B cell (primary cell): Measurements from ENCODE around the gene GBP2. TPM values are rescaled to one million over a fixed set of nuclear protein-coding genes. Genes with fewer than 3 reads are reported as not detected.
"Not testable (repeated sequence)": the region's sequence is repeated elsewhere in the genome, so short reads cannot be mapped to it uniquely, and the experiment has no call there.

ENCODE experiments used
- ATAC-seq: fragments of 200-7000 bp; cut with Tn5 transposase; one replicate; pipeline ENCODE4 v1.10.0; 2021; ENCODE audit warnings: low read depth, mild to moderate bottlenecking, moderate number of reproducible peaks, moderate library complexity
- CTCF ChIA-PET: fragments of 350-600 bp; sonication (Branson Sonifier 250); formaldehyde crosslinking; loops from one replicate; lab custom pipeline; 2021; ENCODE audit warnings: antibody characterized with exemption, inconsistent platforms; lab: Charles Lee
- POLR2A ChIA-PET: fragments of 350-600 bp; sonication (Branson Sonifier 250); formaldehyde crosslinking; loops from one replicate; lab custom pipeline; 2021; ENCODE audit warnings: antibody characterized with exemption; lab: Charles Lee
- DNase-seq: peaks from one replicate; pipeline ENCODE4 v3.0.0; 2013
- H2AFZ ChIP-seq: 2 replicates; pipeline ENCODE4 v1.6.1; 2012; ENCODE audit warnings: mild to moderate bottlenecking, low read depth, low read length; ENCODE audit not compliant: insufficient read depth, poor library complexity, severe bottlenecking
- H3K27ac ChIP-seq, 2 donors: 1 replicate in 1 of 2; 2 replicates in 1 of 2; pipeline ENCODE4 v1.5.1; 2012 to 2013; ENCODE audit warnings: low read length in 2 of 2, mild to moderate bottlenecking in 2 of 2, moderate library complexity in 1 of 2
- H3K27me3 ChIP-seq, 4 experiments: fragments of 200-600 bp in 1 of 4; sonication (generic) in 1 of 4; replicated peaks in 1 of 4; 1 replicate in 2 of 4; 2 replicates in 2 of 4; pipeline versions ENCODE4 v1.6.1 to v1.7.0; 2013 to 2016; ENCODE audit warnings: low read length in 3 of 4, mild to moderate bottlenecking in 2 of 4, mixed read lengths in 1 of 4, moderate library complexity in 1 of 4; ENCODE audit not compliant: insufficient read depth in 4 of 4, control insufficient read depth in 3 of 4; ENCODE audit errors: control extremely low read depth in 1 of 4
- H3K36me3 ChIP-seq, 2 experiments: replicated peaks in 1 of 2; 1 replicate in 1 of 2; 2 replicates in 1 of 2; pipeline versions ENCODE4 v1.6.1 to v1.7.1; 2013; ENCODE audit warnings: low read length in 1 of 2; ENCODE audit not compliant: insufficient read depth in 2 of 2, control insufficient read depth in 1 of 2; ENCODE audit errors: control extremely low read depth in 1 of 2, extremely low read depth in 1 of 2
- H3K4me1 ChIP-seq, 2 donors: fragments of 200-600 bp in 1 of 2; sonication (generic) in 1 of 2; 1 replicate in 1 of 2; 2 replicates in 1 of 2; pipeline versions ENCODE4 v1.5.1 to v1.6.1; 2013 to 2017; ENCODE audit warnings: low read length in 2 of 2; ENCODE audit not compliant: control insufficient read depth in 2 of 2, insufficient read depth in 2 of 2
- H3K4me2 ChIP-seq: replicated peaks from 2 replicates; pipeline ENCODE3; 2012; ENCODE audit warnings: mild to moderate bottlenecking, low read depth, low read length; ENCODE audit not compliant: poor library complexity, severe bottlenecking
- H3K4me3 ChIP-seq, 5 experiments: fragments of 200-600 bp in 1 of 5; sonication (generic) in 1 of 5; 1 replicate in 3 of 5; 2 replicates in 2 of 5; pipeline versions ENCODE4 v1.5.1 to v1.7.0; 2011 to 2016; ENCODE audit warnings: low read length in 4 of 5, mild to moderate bottlenecking in 4 of 5, low read depth in 2 of 5, control low read depth in 1 of 5, moderate library complexity in 1 of 5; ENCODE audit not compliant: insufficient read depth in 1 of 5; ENCODE audit errors: control extremely low read depth in 1 of 5, extremely low read depth in 1 of 5
- H3K79me2 ChIP-seq: fragments of 200-600 bp; sonication (generic); one replicate; pipeline ENCODE4 v1.6.0; 2016; ENCODE audit warnings: low read length; ENCODE audit not compliant: control insufficient read depth, insufficient read depth
- H3K9ac ChIP-seq: fragments of 200-600 bp; sonication (generic); 2 replicates; pipeline ENCODE4 v1.6.1; 2017; ENCODE audit warnings: mild to moderate bottlenecking, low read length, moderate library complexity
- H3K9me3 ChIP-seq, 3 donors: one replicate each; pipeline versions ENCODE4 v1.6.1 to v1.7.1; 2013; ENCODE audit warnings: low read length in 2 of 3; ENCODE audit not compliant: control insufficient read depth in 2 of 3, insufficient read depth in 1 of 3; ENCODE audit errors: control extremely low read depth in 1 of 3
- H4K20me1 ChIP-seq: 2 replicates; pipeline ENCODE4 v1.6.0; 2012; ENCODE audit warnings: mild to moderate bottlenecking, low read length; ENCODE audit not compliant: insufficient read depth, control insufficient read depth, poor library complexity, severe bottlenecking
- H3K27ac Mint-ChIP-seq: one replicate; pipeline ENCODE4 v1.8.0; 2021; ENCODE audit warnings: mixed read lengths
- H3K27me3 Mint-ChIP-seq: one replicate; pipeline ENCODE4 v1.8.0; 2021; ENCODE audit warnings: mixed read lengths
- H3K4me1 Mint-ChIP-seq: one replicate; pipeline ENCODE4 v1.8.0; 2021; ENCODE audit warnings: mixed read lengths
- H3K4me3 Mint-ChIP-seq: one replicate; pipeline ENCODE4 v1.8.0; 2021; ENCODE audit warnings: mixed read lengths
- H3K9me3 Mint-ChIP-seq: one replicate; pipeline ENCODE4 v1.8.0; 2022; ENCODE audit warnings: mixed read lengths; ENCODE audit not compliant: insufficient read depth
- EZH2 ChIP-seq: IDR thresholded peaks from 2 replicates; pipeline ENCODE4 v1.6.1; 2012; ENCODE audit warnings: borderline replicate concordance, low read depth, mild to moderate bottlenecking, moderate library complexity, low read length; ENCODE audit not compliant: insufficient read depth, poor library complexity, severe bottlenecking
- WGBS: methylation state at CpG from one replicate; pipeline ENCODE4 v1.1.5; 2013; ENCODE audit warnings: missing lambda C conversion rate; ENCODE audit not compliant: insufficient coverage; 5-methylcytosine and 5-hydroxymethylcytosine counted together
- intact Hi-C: fragments of 100-400 bp; cut with micrococcal nuclease; formaldehyde crosslinking; loops from one replicate; pipeline ENCODE4 v1.10.0; 2022
- polyA plus RNA-seq: library from polyadenylated mRNA; depleted of rRNA; stranded (reverse); fragments of >200 nt; gene quantifications from 2 replicates; pipeline ENCODE4 v1.2.3, GENCODE V29; 2012
- total RNA-seq, 2 donors: library from RNA; stranded (reverse); fragments of 120-200 nt in 1 of 2; gene quantifications; 1 replicate in 1 of 2; 2 replicates in 1 of 2; pipeline versions ENCODE4 v1.2.3 to v1.2.4, GENCODE V29; 2013 to 2022
- TF ChIP-seq, protein P1 (sequence below): fragments of 200-600 bp; IDR thresholded peaks from one replicate; pipeline ENCODE4 v1.8.0; 2022; ENCODE audit warnings: antibody characterized with exemption, mild to moderate bottlenecking

Gene GBP2
- total and polyA plus RNA-seq, 2 donors (not counting 1 experiment from before 2014, with no cell fraction given) = 8.2 to 31.9 TPM

DNA sequence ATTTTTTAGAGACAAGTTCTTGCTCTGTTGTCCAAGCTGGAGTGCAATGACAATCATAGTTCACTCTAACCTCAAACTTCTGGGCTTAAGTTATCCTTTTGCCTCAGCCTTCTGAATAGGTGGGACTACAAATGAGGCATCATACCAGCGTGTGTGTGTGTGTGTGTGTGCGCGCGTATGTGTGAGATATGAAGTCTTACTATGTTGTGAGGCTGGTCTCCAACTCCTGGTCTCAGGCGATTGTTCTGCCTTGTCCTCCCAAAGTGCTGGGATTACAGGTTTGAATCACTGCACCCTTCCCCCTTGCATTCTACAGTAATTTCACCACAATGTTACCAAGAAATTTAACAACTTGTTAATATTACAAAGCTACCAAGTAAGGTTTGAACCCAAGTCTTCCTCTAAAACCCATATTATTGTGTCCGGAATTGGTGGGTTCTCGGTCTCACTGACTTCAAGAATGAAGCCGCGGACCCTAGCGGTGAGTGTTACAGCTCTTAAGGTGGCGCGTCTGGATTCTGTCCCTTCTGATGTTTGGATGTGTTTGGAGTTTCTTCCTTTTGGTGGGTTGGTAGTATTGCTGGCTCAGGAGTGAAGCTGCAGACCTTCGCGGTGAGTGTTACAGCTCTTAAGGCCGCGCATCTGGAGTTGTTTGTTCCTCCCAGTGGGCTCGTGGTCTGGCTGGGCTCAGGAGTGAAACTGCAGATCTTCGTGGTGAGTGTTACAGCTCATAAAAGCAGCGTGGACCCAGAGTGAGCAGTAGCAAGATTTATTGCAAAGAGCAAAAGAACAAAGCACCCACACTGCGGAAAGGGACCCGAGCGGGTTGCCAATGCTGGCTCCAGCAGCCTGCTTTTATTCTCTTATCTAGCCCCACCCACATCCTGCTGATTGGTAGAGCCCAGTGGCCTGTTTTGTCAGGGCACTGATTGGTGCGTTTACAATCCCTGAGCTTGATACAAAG lies 970 bp upstream of the GBP2 start:
- peak overlapping the region; percentile 79 for H2AFZ ChIP-seq
- ATAC-seq, H3K9me3 ChIP-seq, H3K36me3 ChIP-seq, H3K27me3 ChIP-seq, H4K20me1 ChIP-seq, H3K9me3 Mint-ChIP-seq, H3K27me3 Mint-ChIP-seq: not testable (repeated sequence)
- peak overlapping the region; percentile 92 for H3K27ac Mint-ChIP-seq
- H3K27ac ChIP-seq = peak overlapping the region; percentile 60 to 61
- peak overlapping the region; percentile 71 for H3K4me2 ChIP-seq
- WGBS = 28% methylated on average over 15 of the region's 23 CpGs
- peak overlapping the region; percentile 28 for H3K9ac ChIP-seq
- H3K79me2 ChIP-seq = peaks cover 26% of the 10 kb centered on the region
- peak overlapping the region in 4 of 5 experiments; percentile 33 to 75 (median 42) for H3K4me3 ChIP-seq
- peak overlapping the region; percentile 91 for H3K4me3 Mint-ChIP-seq
- DNase-seq = peak; percentile 37
- ChIA-PET POLR2A (interaction anchor here (0.5 to 1.3 kb wide), 2 partner anchors 72 to 1792 kb away, joined by 4 to 5 read pairs; partner anchors contain the start of gene GBP4), CTCF (interaction anchor here (0.7 to 1.6 kb wide), 5 partner anchors 9 to 231 kb away, joined by 3 to 8 read pairs (median 4); partner anchors contain the start of gene GBP4)
- intact Hi-C loops = loop anchor here (2.0 kb wide), 1 partner anchor 74 kb away; no protein-coding TSS in a partner anchor
- H3K4me1 Mint-ChIP-seq = peaks cover 61% of the 10 kb centered on the region
- H3K4me1 ChIP-seq = peaks cover 38 to 45% of the 10 kb centered on the region in 2 donors

DNA sequence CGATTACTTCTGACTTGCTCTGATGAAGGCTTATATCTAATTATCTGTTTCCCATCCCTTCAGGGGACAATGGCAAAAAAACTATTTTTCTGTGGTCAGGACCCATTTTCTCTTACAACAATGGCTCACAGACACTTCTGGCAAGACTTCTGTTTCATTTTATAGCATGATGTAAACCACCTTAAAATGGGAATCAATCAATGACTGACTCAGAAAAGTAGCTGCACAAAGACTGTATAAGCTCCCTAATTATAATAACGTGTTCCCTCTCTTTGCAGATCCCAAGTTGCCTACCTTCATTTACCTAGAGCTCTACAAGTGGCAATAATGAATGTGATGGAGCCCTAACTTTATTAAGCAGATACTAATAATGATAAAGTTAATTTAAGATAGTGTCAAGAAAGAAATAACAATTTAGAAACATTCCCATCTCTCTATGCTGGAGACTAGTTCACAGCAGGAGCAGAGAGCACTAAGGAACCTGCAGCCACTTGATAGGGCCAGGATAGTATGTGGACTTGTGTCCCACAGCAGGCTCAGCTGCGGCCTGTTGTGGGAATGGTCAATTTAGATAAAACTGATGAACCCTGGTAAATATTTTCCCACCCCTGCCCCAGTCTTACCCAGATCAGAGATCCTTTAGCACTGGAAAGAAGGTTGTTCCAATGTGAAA lies 538 bp downstream of the GBP2 start:
- DNase-seq = peak; percentile 18
- H3K9ac ChIP-seq = peak overlapping the region; percentile 65

More for the DNA sequence above, 538 bp downstream of the GBP2 start:
- Histone ChIP-seq H3K36me3 (peaks cover 0 to 4% of the 10 kb centered on the region in 2 experiments), H3K4me3 (peak overlapping the region; percentile 40 to 75 (median 59)), H3K9me3 (no peaks in the 10 kb centered on the region), H4K20me1 (no peaks in the 10 kb centered on the region), H3K27me3 (no peaks in the 10 kb centered on the region), H2AFZ (peak overlapping the region; percentile 79), H3K27ac (peak overlapping the region; percentile 60 to 61), H3K79me2 (peaks cover 26% of the 10 kb centered on the region), H3K4me1 (peaks cover 38 to 45% of the 10 kb centered on the region in 2 donors), H3K4me2 (peak overlapping the region; percentile 71)
- CTCF ChIA-PET = interaction anchor here (1.2 to 1.6 kb wide), 3 partner anchors 10 to 40 kb away, joined by 3 to 4 read pairs (median 3); no protein-coding TSS in a partner anchor
- Mint-ChIP-seq H3K4me3 (peak overlapping the region; percentile 96), H3K9me3 (no peaks in the 10 kb centered on the region), H3K4me1 (peaks cover 61% of the 10 kb centered on the region), H3K27me3 (no peaks in the 10 kb centered on the region), H3K27ac (peak overlapping the region; percentile 94)
- peak; percentile 7 for ATAC-seq
- POLR2A ChIA-PET = interaction anchor here (0.6 kb wide), 1 partner anchor 33 kb away, joined by 3 read pairs; no protein-coding TSS in a partner anchor
- no CpG with 5 or more reads among the region's 3 CpGs for WGBS
- no peak for TF ChIP-seq EZH2
- TF ChIP-seq, protein P1, sequence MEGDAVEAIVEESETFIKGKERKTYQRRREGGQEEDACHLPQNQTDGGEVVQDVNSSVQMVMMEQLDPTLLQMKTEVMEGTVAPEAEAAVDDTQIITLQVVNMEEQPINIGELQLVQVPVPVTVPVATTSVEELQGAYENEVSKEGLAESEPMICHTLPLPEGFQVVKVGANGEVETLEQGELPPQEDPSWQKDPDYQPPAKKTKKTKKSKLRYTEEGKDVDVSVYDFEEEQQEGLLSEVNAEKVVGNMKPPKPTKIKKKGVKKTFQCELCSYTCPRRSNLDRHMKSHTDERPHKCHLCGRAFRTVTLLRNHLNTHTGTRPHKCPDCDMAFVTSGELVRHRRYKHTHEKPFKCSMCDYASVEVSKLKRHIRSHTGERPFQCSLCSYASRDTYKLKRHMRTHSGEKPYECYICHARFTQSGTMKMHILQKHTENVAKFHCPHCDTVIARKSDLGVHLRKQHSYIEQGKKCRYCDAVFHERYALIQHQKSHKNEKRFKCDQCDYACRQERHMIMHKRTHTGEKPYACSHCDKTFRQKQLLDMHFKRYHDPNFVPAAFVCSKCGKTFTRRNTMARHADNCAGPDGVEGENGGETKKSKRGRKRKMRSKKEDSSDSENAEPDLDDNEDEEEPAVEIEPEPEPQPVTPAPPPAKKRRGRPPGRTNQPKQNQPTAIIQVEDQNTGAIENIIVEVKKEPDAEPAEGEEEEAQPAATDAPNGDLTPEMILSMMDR = no peak
- intact Hi-C loops = no loop called here
